Epithelial cell of proximal tubule (primary cell): ENCODE measurements around the gene RIPK4. TPM values are rescaled to one million over a fixed set of nuclear protein-coding genes. Genes with fewer than 3 reads are reported as not detected.

Experiments used
- DNase-seq: peaks from one replicate; pipeline ENCODE4 v3.0.0-alpha.2; 2011; ENCODE audit warnings: low read depth
- H3K4me3 ChIP-seq: 2 replicates; pipeline ENCODE4 v1.5.1; 2011; ENCODE audit warnings: low read depth, mild to moderate bottlenecking, low read length
- CTCF ChIP-seq: conservative IDR thresholded peaks from 2 replicates; pipeline ENCODE4 v1.5.1; 2012; ENCODE audit warnings: low read depth, mild to moderate bottlenecking, low read length
- total RNA-seq: library from RNA; depleted of rRNA; stranded (reverse); fragments of >200 nt; gene quantifications from 2 replicates; pipeline ENCODE4 v1.2.3, GENCODE V29; 2015

The RIPK4 gene
- total RNA-seq, 1 donor from 2014 or later, result 20.2 TPM

- H3K4me3 ChIP-seq, result no peak overlapping the region
- DNase-seq, result no peak
Measured at GRCh38 chr21:41769521-41769920, 2.7 kb upstream of the RIPK4 start.

GRCh38 chr21:41769111-41769510, 2.3 kb upstream of the RIPK4 start:
- peak overlapping the region; percentile 90 for H3K4me3 ChIP-seq
- TF ChIP-seq CTCF, result no peak
- no peak for DNase-seq

More at GRCh38 chr21:41769521-41769920, 2.7 kb upstream of the RIPK4 start:
- TF ChIP-seq CTCF, result no peak

- TF ChIP-seq CTCF, result peak; percentile 62
- no peak for DNase-seq
- H3K4me3 ChIP-seq, result peak overlapping the region; percentile 90
Measured at GRCh38 chr21:41768437-41769042, 1.7 kb upstream of the RIPK4 start.

GRCh38 chr21:41767606-41768436, 969 bp upstream of the RIPK4 start:
- no peak for TF ChIP-seq CTCF

GRCh38 chr21:41765973-41766882, 624 bp downstream of the RIPK4 start:
- DNase-seq, result no peak
- H3K4me3 ChIP-seq, result peak overlapping the region; percentile 90
- TF ChIP-seq CTCF, result no peak

More at GRCh38 chr21:41767606-41768436, 969 bp upstream of the RIPK4 start:
- peak overlapping the region; percentile 90 for H3K4me3 ChIP-seq
- DNase-seq, result peak; percentile 80

- TF ChIP-seq CTCF, result no peak
- H3K4me3 ChIP-seq, result peak overlapping the region; percentile 90
- no peak for DNase-seq
Measured at GRCh38 chr21:41765420-41765821, 1.4 kb downstream of the RIPK4 start.
